SU-DHL-6 (cell line): ENCODE measurements around the gene ERAP2.

Source experiments
- H2AFZ ChIP-seq: fragments of 200-600 bp; sonication (generic); 2 replicates; pipeline ENCODE4 v1.6.1; 2014; ENCODE audit warnings: low read depth, mild to moderate bottlenecking, moderate library complexity, mixed read lengths, antibody characterized with exemption, low read length; ENCODE audit not compliant: severe bottlenecking
- H3F3A ChIP-seq: fragments of 200-600 bp; shearing (Covaris generic); 2 replicates; pipeline ENCODE4 v1.6.0; 2016; ENCODE audit warnings: antibody characterized with exemption, mild to moderate bottlenecking; ENCODE audit not compliant: insufficient read depth
- H3K27ac ChIP-seq: fragments of 200-600 bp; sonication (generic); 2 replicates; pipeline ENCODE4 v1.5.1; 2016; ENCODE audit warnings: low read depth, mild to moderate bottlenecking, low read length, moderate library complexity, mixed read lengths
- H3K27me3 ChIP-seq: fragments of 200-600 bp; sonication (generic), shearing (Covaris generic); 2 replicates; pipeline ENCODE4 v1.6.0; 2014; ENCODE audit warnings: mild to moderate bottlenecking, low read length
- H3K36me3 ChIP-seq: fragments of 200-600 bp; sonication (generic); 2 replicates; pipeline ENCODE4 v1.6.1; 2014; ENCODE audit warnings: mild to moderate bottlenecking, low read length, mixed read lengths
- H3K4me2 ChIP-seq: fragments of 300-600, 200-600 bp; shearing (Covaris generic), sonication (generic); 2 replicates; pipeline ENCODE4 v1.6.0; 2014; ENCODE audit warnings: low read length, low read depth, mild to moderate bottlenecking; ENCODE audit not compliant: poor library complexity, severe bottlenecking
- H3K4me3 ChIP-seq: fragments of 200-600 bp; sonication (generic); 2 replicates; pipeline ENCODE4 v1.5.1; 2014; ENCODE audit warnings: antibody characterized with exemption, low read length, mild to moderate bottlenecking, mixed read lengths; ENCODE audit not compliant: insufficient read depth, poor library complexity, severe bottlenecking
- H3K79me2 ChIP-seq: fragments of 200-600 bp; sonication (generic); 2 replicates; pipeline ENCODE4 v1.6.1; 2014; ENCODE audit warnings: mild to moderate bottlenecking, low read length, moderate library complexity; ENCODE audit not compliant: insufficient read depth
- H3K9ac ChIP-seq: fragments of 200-600 bp; sonication (generic); 2 replicates; pipeline ENCODE4 v1.7.0; 2014; ENCODE audit warnings: mild to moderate bottlenecking, low read length
- H3K9me2 ChIP-seq: fragments of 200-600 bp; sonication (generic); replicated peaks from 2 replicates; pipeline ENCODE4 v1.6.1; 2014; ENCODE audit warnings: low read length; ENCODE audit not compliant: insufficient read depth
- H3K9me3 ChIP-seq: fragments of 200-600 bp; sonication (generic); 2 replicates; pipeline ENCODE4 v1.6.1; 2014; ENCODE audit warnings: low read length, mixed read lengths; ENCODE audit not compliant: insufficient read depth
- H4K20me1 ChIP-seq: fragments of 200-600 bp; sonication (generic); 2 replicates; pipeline ENCODE4 v1.6.1; 2014; ENCODE audit warnings: low read depth, mild to moderate bottlenecking, antibody characterized with exemption, low read length, moderate library complexity, mixed read lengths
- CTCF ChIP-seq: fragments of 200-600 bp; sonication (generic); IDR thresholded peaks from one replicate; pipeline ENCODE4 v1.5.1; 2017; ENCODE audit warnings: antibody characterized with exemption, mild to moderate bottlenecking, low read length, moderate library complexity; ENCODE audit not compliant: insufficient read depth, poor library complexity, severe bottlenecking
- EZH2phosphoT487 ChIP-seq: fragments of 200-600 bp; sonication (generic), shearing (Covaris generic); conservative IDR thresholded peaks from 2 replicates; pipeline ENCODE4 v1.6.1; 2018; ENCODE audit warnings: mild to moderate bottlenecking, antibody characterized with exemption, low read length, moderate library complexity, mixed read lengths

The ERAP2 gene

GRCh38 chr5:96902876-96903275 lies 26.6 kb downstream of the ERAP2 start:
- no peaks in the 10 kb centered on the region; the same call in 1 of the 2 replicates for H3F3A ChIP-seq
- no peak overlapping the region for H3K4me2 ChIP-seq
- no peak overlapping the region for H3K9ac ChIP-seq
- H2AFZ ChIP-seq = no peak overlapping the region
- no peaks in the 10 kb centered on the region for H3K27me3 ChIP-seq
- no peaks in the 10 kb centered on the region for H3K79me2 ChIP-seq
- no peak overlapping the region for H3K27ac ChIP-seq
- TF ChIP-seq EZH2phosphoT487 (no peak), CTCF (no peak)
- H3K9me2 ChIP-seq = no peaks in the 10 kb centered on the region
- peaks cover 9% of the 10 kb centered on the region for H3K36me3 ChIP-seq
- no peaks in the 10 kb centered on the region for H4K20me1 ChIP-seq
- no peaks in the 10 kb centered on the region for H3K9me3 ChIP-seq
- H3K4me3 ChIP-seq = no peak overlapping the region

- H3K9me2 ChIP-seq = no peaks in the 10 kb centered on the region
- H3K27ac ChIP-seq = no peak overlapping the region
- no peaks in the 10 kb centered on the region for H3K27me3 ChIP-seq
- H3K9me3 ChIP-seq = no peaks in the 10 kb centered on the region
- H3F3A ChIP-seq = no peaks in the 10 kb centered on the region
- H3K4me2 ChIP-seq = no peak overlapping the region
- no peak overlapping the region for H3K9ac ChIP-seq
- no peak overlapping the region for H3K4me3 ChIP-seq
- TF ChIP-seq CTCF (no peak), EZH2phosphoT487 (no peak)
- H3K79me2 ChIP-seq = no peaks in the 10 kb centered on the region
- no peaks in the 10 kb centered on the region for H4K20me1 ChIP-seq
- H3K36me3 ChIP-seq = peaks cover 9% of the 10 kb centered on the region
- no peak overlapping the region for H2AFZ ChIP-seq
Observed at GRCh38 chr5:96903300-96903699, 27.0 kb downstream of the ERAP2 start.

GRCh38 chr5:96904054-96904931 lies 28.0 kb downstream of the ERAP2 start:
- Histone ChIP-seq H3K9ac (no peak overlapping the region), H2AFZ (no peak overlapping the region), H3K9me2 (no peaks in the 10 kb centered on the region), H3K4me2 (no peak overlapping the region), H3K27ac (no peak overlapping the region), H3K36me3 (peaks cover 9% of the 10 kb centered on the region), H3F3A (no peaks in the 10 kb centered on the region), H3K4me3 (no peak overlapping the region), H3K9me3 (no peaks in the 10 kb centered on the region), H3K27me3 (no peaks in the 10 kb centered on the region), H4K20me1 (no peaks in the 10 kb centered on the region), H3K79me2 (no peaks in the 10 kb centered on the region)
- TF ChIP-seq EZH2phosphoT487 (no peak), CTCF (no peak)
